ENCODE results near the gene CPLX4. TPM values are rescaled to one million over a fixed set of nuclear protein-coding genes. Genes with fewer than 3 reads are reported as not detected.

The CPLX4 gene
- total and polyA plus RNA-seq, 2 donors (not counting 3 experiments of a cell fraction or from before 2014, with no cell fraction given): not detected

- DNase-seq (ENCODE audit: low read depth, low spot score) (no peak), FAIRE-seq (no peak)
- Histone ChIP-seq H4K20me1 (replicated peaks; ENCODE audit: control insufficient read depth, extremely low read depth, insufficient read depth, low read length) (peaks cover 8% of the 10 kb centered on the region), H3K4me2 (ENCODE audit: insufficient read depth, low read length) (no peak overlapping the region), H3K27me3 (ENCODE audit: control insufficient read depth in 2 of 2, insufficient read depth in 2 of 2, low read length in 2 of 2) (no peaks in the 10 kb centered on the region), H3K9ac (replicated peaks; ENCODE audit: extremely low read depth, insufficient read depth, low read length) (no peak overlapping the region), H3K27ac (ENCODE audit: insufficient read depth, low read depth, low read length) (no peak overlapping the region), H3K9me3 (replicated peaks; ENCODE audit: control insufficient read depth, insufficient read depth, low read length) (no peaks in the 10 kb centered on the region), H3K79me2 (ENCODE audit: control insufficient read depth, insufficient read depth, low read length) (peaks cover 22% of the 10 kb centered on the region), H3K9me1 (replicated peaks; ENCODE audit: control insufficient read depth, extremely low read depth, insufficient read depth, low read length) (no peaks in the 10 kb centered on the region), H3K4me3 (replicated peaks in 1 of 3; ENCODE audit: insufficient read depth in 1 of 3, low read depth in 1 of 3, low read length in 3 of 3) (no peak overlapping the region), H3K4me1 (ENCODE audit: control insufficient read depth, extremely low read depth, insufficient read depth, low read length) (peaks cover 4% of the 10 kb centered on the region), H3K36me3 (ENCODE audit: control insufficient read depth in 2 of 2, extremely low read depth in 1 of 2, insufficient read depth in 2 of 2, low read length in 2 of 2) (peaks cover 18 to 32% of the 10 kb centered on the region in 2 experiments), H2AFZ (ENCODE audit: low read depth, low read length) (no peak overlapping the region)
- dilution Hi-C loops (cut with MboI; ENCODE audit: extremely low pct_ligation_motif_present, low sequenced_read_pairs) (no loop called here), intact Hi-C loops (cut with micrococcal nuclease) (no loop called here)
- ChIA-PET CTCF (interaction anchor here (0.8 to 1.6 kb wide), 4 partner anchors 9 to 471 kb away, joined by 3 to 5 read pairs (median 4); no protein-coding TSS in a partner anchor), POLR2A (interaction anchor here (0.7 kb wide), 1 partner anchor 170 kb away, joined by 3 read pairs; no protein-coding TSS in a partner anchor)
- TF ChIP-seq GATA2 (IDR thresholded peaks at IDR 0.05; ENCODE audit: insufficient read depth, insufficient read length, low read depth, low read length) (no peak), POLR2AphosphoS5 (IDR thresholded peaks at IDR 0.05; ENCODE audit: insufficient read depth, low read depth, low read length) (no peak), FOS (IDR thresholded peaks at IDR 0.05; ENCODE audit: borderline replicate concordance, insufficient read depth, low read length) (no peak), JUN (IDR thresholded peaks at IDR 0.05; ENCODE audit: borderline replicate concordance, insufficient read depth, insufficient read length, low read depth) (no peak), MAX (IDR thresholded peaks at IDR 0.05; ENCODE audit: insufficient read depth, insufficient read length) (no peak), CTCF (IDR thresholded peaks at IDR 0.05; ENCODE audit: extremely low read depth in 1 of 2, insufficient read depth in 1 of 2, low read depth in 1 of 2, low read length in 2 of 2) (no peak), EZH2 (IDR thresholded peaks at IDR 0.05; ENCODE audit: borderline replicate concordance, low read depth, low read length, severe bottlenecking) (no peak), MYC (IDR thresholded peaks at IDR 0.05; ENCODE audit: low read depth, low read length) (no peak), POLR2A (IDR thresholded peaks at IDR 0.05; ENCODE audit: low read depth, low read length) (no peak)
- BruUV-seq (replicated peaks): no TSS peak
These were observed 33.9 kb upstream of the CPLX4 start for GRCh38 chr18:59352250-59352855.
